Ovary (tissue), 3 donors: ENCODE data around the gene ITPR2.

ENCODE experiments used
- POLR2A ChIP-seq: fragments of 450-650 bp; IDR thresholded peaks from one replicate; pipeline ENCODE4 v1.6.1; 2017; ENCODE audit warnings: antibody characterized with exemption, mild to moderate bottlenecking, moderate library complexity
- TF ChIP-seq, protein P1 (sequence below), 3 donors: fragments of 450-650 bp in 2 of 3; fragments of 200-600 bp in 1 of 3; IDR thresholded peaks; one replicate each; pipeline versions ENCODE4 v1.5.1 to v1.8.0; 2016 to 2022; ENCODE audit warnings: antibody characterized with exemption in 3 of 3, mild to moderate bottlenecking in 1 of 3
- donor health status: DM: no; HTN: no; CAD: no.

DNA sequence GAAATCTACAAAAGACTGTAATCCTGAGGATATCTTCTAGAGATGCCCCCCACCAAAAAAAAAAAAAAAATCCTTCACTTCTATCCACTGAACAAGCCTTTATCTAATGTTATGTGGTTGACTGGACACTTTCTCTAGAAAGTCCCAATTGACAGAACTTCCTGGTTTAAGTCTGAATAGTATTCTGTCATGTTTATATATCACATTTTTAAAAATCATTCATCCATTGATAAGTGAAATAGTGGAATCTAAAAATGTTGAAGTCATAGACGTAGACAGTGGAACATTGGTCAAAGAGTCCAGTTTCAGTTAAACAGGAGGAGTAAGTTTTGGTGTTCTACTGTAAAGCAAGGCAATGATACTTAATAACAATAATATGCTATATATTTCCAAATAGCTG, 340.6 kb downstream of the ITPR2 start:
- TF ChIP-seq, protein P1, sequence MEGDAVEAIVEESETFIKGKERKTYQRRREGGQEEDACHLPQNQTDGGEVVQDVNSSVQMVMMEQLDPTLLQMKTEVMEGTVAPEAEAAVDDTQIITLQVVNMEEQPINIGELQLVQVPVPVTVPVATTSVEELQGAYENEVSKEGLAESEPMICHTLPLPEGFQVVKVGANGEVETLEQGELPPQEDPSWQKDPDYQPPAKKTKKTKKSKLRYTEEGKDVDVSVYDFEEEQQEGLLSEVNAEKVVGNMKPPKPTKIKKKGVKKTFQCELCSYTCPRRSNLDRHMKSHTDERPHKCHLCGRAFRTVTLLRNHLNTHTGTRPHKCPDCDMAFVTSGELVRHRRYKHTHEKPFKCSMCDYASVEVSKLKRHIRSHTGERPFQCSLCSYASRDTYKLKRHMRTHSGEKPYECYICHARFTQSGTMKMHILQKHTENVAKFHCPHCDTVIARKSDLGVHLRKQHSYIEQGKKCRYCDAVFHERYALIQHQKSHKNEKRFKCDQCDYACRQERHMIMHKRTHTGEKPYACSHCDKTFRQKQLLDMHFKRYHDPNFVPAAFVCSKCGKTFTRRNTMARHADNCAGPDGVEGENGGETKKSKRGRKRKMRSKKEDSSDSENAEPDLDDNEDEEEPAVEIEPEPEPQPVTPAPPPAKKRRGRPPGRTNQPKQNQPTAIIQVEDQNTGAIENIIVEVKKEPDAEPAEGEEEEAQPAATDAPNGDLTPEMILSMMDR (IDR thresholded peaks at IDR 0.05): no peak
- TF ChIP-seq POLR2A: no peak
